GM13976 (cell line): ENCODE measurements around the gene ASB7.

Experiments used
- DNase-seq: peaks from one replicate; pipeline ENCODE4 v3.0.0; 2012; ENCODE audit warnings: low spot score
- CTCF ChIP-seq: IDR thresholded peaks from 2 replicates; pipeline ENCODE4 v1.5.1; 2012; ENCODE audit warnings: borderline replicate concordance, mild to moderate bottlenecking; ENCODE audit not compliant: insufficient read depth; ENCODE audit errors: extremely low read depth, missing control alignments, control extremely low read depth
- in situ Hi-C: fragments of 300-500 bp; cut with MboI; formaldehyde crosslinking; loops from one replicate; pipeline ENCODE4 v1.12.0; 2022; ENCODE audit warnings: low sequenced_read_pairs, mixed read lengths, inconsistent platforms; ENCODE audit not compliant: unreplicated experiment

The ASB7 gene

GRCh38 chr15:100684591-100684990 is 82.2 kb downstream of the ASB7 start:
- in situ Hi-C loops = no loop called here
- peak; percentile 2 for DNase-seq
- no peak for TF ChIP-seq CTCF

GRCh38 chr15:100686021-100686724 is 83.8 kb downstream of the ASB7 start:
- peak; percentile 9 for DNase-seq
- in situ Hi-C loops = no loop called here
- no peak for TF ChIP-seq CTCF

GRCh38 chr15:100686725-100687473 is 84.5 kb downstream of the ASB7 start:
- no peak for TF ChIP-seq CTCF
- in situ Hi-C loops = no loop called here
- DNase-seq = peak; percentile 4

- peak; percentile 3 for DNase-seq
- in situ Hi-C loops = no loop called here
- no peak for TF ChIP-seq CTCF
These were observed 85.3 kb downstream of the ASB7 start for GRCh38 chr15:100687582-100688141.

GRCh38 chr15:100688549-100689120 is 86.2 kb downstream of the ASB7 start:
- TF ChIP-seq CTCF = no peak
- in situ Hi-C loops = no loop called here
- no peak for DNase-seq

- TF ChIP-seq CTCF = no peak
- DNase-seq = peak; percentile 2
- in situ Hi-C loops = no loop called here
These were observed 86.9 kb downstream of the ASB7 start for GRCh38 chr15:100689131-100689899.
